Measurements from ENCODE around the gene SCAMP3.
"Not testable (repeated sequence)": the region's sequence is repeated elsewhere in the genome, so short reads cannot be mapped to it uniquely, and the experiment has no call there.

The SCAMP3 gene

DNA sequence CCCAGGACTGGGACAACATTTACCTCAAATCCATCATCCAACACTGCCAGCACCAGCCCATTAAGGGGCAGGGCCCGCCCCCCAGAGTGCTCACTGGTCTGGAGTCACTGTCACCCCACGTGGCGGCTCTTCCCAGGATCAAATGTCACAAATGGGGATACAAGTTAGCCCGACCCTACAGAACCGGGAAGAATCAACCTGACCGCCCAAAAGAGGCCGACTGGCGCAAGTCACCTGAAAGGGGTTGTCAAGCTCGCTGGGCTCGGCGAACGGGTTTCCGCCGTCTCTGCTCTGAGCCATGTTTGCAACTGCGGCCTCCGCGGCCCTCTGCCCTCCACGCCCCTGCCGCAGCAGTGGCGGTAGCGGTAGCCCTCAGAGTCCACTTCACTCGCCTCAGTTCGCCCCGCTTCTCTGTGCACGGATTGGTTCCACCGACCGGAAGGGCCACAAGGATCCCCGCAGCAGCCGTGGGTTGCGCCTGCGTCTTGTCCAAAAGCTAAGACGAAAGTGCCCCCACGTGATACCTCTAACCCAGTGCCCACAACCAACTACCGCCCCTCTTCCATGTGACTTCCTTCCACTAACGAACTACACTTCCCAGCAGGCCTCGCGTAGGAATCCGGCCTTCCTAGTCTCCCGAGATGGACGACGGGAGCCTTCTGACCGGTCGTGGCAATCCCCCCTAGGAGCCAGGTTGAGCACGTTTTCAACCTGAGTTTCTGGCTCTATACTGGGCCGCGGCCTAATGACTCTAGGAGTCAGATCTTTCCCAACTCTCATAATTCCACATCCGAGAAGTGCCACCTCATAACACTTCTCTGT lies at the start of gene SCAMP3:
TSS of gene SCAMP3 (minus strand) at position 509 of the 822 bp plus-strand sequence. CDS start at position 300, 209 bp downstream.
- DNase-seq, result peak; percentile 76

DNA sequence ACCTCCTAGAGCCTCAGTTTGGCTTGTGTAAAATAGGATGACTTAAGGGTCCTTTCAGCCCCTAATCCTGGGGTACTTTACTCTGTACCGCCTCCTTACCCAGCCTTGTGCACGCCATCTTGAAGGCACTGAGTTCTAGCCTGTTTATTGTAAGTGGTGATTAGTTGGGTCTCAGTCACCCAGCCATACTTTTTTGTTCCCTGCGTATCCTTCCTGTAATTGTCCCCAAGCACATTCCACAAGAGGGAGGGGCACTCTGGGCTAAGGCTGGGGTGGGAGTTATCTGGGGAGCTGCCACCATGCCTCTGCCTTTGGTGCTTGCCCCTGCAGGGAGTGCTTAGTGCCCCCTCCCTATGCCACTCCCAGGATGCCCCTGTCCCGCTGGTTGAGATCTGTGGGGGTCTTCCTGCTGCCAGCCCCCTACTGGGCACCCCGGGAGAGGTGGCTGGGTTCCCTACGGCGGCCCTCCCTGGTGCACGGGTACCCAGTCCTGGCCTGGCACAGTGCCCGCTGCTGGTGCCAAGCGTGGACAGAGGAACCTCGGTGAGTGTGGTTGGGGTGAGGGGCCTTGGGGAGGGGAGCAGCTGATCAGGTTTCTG lies 47.4 kb upstream of the SCAMP3 start:
- no peak for DNase-seq

DNA sequence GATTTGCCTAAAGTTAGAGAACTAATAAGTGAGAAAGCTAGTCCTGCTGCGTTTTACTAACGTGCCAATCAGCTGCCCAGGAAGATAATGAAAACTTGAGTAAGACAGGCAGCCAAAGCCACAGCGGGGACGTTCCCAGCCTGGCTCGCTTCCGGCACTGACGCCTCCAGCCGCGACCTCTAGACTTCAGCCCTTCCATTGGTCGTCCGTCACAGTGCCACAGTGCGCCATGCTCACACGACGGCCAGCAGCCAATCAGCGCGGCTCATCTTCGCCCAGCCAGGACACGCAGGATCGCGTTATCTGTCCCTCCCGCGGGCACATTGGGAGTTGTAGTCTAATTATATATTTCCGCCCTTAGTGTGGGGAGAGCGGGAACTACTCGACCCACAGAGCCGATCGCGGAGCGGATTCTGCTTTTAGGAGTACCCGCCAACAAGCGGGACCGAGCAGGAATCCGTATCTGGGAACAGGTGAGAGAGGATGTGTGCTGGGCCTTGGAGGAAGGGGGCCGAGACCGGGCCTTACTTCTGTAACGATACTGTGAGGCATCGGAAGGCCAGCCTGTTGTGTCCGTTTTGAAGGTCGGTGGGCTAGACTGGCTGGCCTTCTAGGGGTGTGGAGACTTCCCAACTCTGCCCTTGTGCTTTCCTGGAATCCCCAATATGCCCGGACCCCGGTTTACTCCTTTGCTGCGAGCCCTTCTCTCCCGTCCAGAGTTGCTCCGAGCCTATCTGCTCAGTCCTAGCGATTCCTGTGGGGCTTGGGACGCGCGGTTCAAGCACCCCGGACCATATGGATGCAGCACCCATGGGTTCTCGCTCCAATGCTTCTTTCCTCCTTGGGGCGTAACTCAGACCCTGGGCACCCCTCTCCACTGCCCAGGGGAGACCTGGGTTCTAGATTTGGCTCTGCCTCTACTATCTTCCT lies 46.6 kb upstream of the SCAMP3 start, which contains the start of gene FDPS:
TSS of gene FDPS (plus strand) at position 374 of the 930 bp plus-strand sequence. CDS start 924 bp downstream, outside the sequence.
- peak; percentile 96 for DNase-seq

DNA sequence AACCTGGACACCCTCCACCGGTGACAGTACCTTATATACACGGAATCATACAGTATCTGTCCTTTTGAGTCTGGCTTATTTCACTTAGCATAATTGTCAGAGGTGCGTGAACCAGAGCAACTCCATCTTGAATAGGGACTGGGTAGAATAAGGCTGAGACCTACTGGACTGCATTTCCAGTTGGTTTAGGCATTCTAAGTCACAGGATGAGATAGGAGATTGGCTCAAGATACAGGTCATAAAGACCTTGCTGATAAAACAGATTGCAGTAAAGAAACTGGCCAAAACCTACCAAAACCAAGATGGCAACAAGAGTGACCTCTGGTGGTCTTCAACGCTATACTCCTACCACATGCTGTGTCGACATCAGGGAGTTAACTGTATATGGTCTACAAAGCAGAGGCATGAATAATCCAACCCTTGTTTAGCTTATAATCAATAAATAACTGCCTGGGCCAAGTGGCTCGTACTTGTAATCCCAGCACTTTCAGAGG lies 45.1 kb upstream of the SCAMP3 start:
- no peak for DNase-seq

DNA sequence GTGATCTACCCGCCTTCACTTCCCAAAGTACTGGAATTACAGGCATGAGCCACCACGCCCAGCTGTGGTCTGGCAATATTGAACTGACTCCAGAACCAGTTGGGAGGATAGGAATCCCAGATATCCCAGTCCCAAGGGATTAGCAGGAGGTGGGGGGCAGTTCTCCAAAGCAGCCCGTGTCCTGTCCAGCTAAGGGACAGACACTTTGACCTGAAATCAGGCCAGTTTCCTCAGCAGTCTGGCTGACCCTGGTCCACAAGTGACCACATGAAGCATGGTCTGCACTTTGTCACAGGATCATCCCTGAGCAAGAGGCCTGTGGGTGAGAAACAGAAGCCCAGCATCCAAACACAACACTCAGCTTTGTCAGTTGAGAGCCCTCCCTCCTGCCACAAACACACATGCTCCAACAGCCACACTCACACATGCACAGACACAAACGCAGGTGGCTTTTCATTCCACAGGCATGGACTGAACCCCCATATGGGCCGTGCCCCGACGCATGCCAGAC lies 43.8 kb upstream of the SCAMP3 start:
- DNase-seq, result no peak

DNA sequence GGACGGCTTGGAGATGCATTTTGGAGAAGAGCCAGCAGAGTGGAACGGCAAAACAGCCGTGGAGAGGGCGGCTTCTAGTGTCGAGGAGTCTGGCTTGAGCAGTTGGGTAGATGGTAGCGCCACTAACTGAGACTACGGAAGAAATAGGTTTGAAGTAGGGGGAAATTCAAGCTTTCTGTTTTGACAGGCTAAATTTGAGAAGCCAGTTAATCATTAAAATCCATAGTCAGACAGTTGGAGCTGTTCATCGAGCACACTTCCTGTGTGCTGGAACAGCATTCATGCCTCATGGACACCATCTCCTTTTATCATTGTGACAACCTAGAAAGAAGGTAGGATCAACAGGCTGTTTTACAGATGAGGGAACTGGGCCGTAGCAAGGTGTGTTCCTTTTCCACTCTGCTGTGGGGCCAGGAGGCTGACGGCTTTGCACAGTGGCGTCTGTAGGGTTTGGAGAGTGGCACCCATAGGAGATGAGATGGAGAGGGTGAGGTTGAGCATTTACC lies 42.5 kb upstream of the SCAMP3 start:
- no peak for DNase-seq

DNA sequence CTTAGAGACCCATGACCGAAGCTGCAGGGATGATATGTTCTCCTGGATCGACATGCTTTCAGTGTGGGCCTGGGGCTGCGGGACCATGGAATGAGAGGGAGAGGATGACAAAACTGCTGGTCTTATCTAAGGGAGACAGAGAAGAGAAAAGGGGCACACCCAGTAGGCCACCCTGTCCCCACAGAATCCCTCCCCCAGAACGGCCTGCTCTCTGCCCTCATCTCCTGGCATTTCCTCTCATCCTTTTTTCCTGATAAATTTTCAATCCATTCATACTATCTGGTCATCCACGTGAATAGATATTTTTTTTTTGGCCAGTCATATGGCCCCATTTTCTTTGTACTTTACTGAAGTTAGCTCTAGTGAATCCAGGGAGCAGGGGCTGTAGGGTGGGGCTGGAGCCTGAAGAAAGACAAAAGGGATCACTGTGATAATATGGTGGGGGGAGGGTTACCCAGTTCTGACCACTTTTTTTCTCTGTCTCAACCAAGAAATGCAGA lies 39.2 kb upstream of the SCAMP3 start, which contains the start of gene PKLR:
TSS of gene PKLR (minus strand) at position 97 of the 500 bp plus-strand sequence. CDS start at position 54, 43 bp downstream.
- DNase-seq, result no peak

DNA sequence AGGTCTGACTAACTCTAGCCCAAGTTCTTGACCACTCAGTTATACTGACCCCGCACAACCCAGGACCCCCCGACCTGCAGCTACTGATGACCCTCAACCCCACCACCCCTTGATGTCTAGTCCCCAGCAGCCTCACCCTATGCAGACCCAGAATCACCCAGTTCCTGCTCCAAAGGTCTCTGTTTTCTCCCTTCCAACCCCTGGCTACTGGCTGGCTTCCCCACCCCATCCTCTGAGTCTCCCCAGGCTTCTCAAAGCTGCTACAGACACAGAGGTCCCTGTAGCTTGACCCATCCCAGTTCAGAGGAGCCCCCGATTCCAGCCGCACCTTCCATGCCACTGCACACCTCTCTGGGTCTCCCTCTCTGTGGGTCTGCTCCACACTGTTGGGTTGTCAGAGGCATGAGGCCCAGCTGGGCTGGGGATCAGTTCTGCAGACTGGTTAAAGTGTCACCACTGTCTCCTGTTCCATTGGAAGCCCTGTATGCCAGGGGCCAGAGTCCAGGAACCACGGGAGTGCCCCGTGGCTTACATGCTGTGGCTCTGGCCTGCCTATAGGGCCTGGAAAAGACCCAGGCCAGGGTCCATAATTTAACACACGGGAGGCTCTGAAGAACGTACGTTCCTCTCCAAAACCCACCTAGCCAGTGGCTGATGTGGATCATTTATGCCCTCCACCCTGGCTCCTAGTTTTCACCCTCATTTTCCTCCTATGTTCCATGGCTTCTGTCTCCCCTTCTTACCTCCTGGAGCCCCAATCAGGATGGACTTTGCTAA lies 38.6 kb upstream of the SCAMP3 start:
- DNase-seq, result no peak

DNA sequence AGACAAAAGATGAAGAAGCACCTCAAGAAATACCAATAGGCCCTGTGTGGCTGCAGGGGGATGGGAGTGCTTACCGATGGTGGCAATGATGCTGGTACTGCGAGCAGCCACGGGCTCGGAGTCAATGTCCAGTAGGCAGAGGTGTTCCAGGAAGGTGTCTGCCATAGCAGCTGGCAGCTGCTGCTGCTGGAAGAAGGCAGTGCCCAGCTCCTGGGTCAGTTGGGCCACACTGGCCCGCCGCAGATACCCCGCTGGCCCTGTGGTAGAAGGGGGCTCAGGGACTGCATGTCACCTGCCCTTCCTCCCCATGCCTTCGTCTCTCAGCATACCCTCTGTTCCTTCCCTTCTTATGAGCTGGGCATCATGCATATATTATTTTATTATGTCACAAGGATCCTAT lies 37.9 kb upstream of the SCAMP3 start:
- DNase-seq, result no peak

DNA sequence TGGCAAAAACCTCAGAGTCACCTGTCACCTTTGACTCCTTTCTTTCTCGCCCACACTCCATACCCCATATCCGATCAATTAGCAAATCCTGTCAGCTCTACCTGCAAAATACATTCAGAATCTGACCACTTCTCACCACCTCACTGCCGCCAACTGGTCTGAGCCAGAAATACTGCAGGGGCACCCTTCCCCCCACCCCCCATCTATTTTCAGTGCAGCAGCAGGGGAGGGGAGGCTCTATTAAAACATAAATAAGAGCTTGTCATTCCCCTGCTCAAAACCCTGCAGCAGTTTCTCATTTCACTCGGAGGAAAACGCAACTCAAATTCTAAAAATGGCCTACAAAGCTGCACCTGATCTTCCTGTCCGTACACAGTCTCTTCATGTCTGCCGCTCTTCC lies 35.2 kb upstream of the SCAMP3 start:
- DNase-seq, result no peak

DNA sequence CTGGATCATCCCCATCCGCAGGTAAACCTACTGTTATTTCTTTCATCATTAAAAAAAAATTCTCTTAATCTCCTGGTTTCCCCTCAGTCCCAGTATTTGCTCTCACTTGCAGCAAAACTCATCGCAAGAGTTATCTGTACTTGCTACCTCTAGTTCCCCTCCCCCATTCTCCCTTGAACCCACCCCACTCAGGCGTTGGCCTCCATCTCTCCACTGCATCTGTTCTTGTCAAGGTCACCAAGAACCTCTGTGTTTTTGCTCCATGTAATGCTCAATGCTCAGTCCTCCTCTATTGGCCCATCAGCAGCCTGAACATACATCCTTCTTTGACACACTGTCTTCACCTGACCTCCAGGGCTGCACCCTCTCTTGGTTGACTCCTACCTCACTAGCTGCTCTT lies 34.5 kb upstream of the SCAMP3 start:
- no peak for DNase-seq

DNA sequence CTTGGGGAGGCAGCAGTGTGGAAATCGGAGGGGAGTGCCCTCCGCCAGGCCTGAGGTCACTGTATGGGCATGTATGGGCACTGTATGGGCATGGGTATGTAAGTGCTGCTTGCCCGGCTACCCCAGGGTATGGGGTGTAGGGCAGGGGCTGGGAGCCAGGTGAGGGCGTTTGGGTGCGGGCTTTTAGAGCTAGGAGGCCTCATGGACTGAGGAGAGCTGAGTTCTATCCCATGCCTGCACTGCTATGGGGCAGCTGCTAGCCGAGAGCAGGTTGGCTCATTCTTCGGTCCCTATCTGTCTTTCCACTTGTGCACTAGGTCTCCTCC lies 33.7 kb upstream of the SCAMP3 start:
- DNase-seq, result no peak

DNA sequence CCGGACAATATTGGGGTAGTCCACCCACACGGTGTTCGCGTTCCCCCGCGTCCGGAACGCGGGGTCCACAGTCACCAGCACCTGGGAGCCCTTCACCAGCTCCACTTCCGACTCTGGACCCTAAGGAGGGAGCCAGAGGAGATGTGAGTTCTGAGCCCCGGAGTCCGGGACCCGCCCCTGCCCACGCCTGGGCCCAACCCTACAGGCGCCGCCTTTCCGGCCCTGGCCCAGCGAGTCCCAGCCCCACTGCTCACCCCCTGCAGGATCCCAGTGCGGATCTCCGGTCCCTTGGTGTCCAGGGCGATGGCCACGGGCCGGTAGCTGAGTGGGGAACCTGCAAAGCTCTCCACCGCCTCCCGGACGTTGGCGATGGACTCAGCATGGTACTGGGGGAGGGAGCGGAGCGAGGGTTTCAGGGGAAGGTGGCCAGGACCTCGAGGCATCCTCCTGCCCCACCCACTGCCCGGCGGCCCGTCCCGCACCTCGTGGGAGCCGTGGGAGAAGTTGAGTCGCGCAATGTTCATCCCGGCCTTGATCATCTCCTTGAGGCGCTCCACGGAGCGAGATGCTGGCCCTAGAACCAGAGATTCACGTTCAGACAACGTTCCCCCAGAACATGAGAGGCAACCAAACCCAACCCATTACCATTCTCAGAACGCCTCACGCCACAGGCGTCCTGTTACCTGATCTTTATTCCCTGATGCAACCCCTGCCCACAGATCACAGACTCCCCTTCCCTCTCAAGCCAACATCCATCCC lies 33.2 kb upstream of the SCAMP3 start:
- DNase-seq, result no peak

DNA sequence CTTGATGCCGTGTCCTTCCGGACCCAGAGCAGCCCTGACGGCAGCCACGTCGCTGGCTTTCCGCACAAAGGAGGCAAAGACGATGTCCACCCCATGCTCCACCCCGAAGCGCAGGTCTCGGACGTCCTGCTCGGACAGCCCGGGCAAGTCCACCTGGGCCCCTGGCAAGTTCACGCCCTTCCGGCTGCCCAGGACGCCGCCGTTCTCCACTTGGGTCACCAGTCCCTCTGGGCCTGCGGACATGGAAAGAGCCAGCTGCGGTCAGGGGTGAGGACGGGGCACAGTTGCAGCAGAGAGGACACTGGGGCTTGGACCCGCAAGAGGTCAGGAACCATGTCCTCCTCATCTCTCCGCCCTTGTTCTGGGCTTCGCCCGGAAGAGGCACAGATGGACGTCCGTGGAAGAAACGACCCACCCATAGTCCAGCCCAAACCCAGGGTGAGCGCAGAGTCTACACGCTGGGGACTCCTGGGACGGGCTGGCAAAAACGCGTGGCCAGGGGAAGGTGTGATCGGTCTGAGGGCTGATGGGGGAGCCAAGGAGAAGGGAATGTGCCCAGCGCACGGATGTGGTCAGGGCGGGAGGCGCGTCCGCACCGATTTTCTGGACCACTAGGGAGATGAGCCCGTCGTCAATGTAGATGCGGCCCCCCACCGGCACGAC lies 32.5 kb upstream of the SCAMP3 start:
- DNase-seq, result no peak

DNA sequence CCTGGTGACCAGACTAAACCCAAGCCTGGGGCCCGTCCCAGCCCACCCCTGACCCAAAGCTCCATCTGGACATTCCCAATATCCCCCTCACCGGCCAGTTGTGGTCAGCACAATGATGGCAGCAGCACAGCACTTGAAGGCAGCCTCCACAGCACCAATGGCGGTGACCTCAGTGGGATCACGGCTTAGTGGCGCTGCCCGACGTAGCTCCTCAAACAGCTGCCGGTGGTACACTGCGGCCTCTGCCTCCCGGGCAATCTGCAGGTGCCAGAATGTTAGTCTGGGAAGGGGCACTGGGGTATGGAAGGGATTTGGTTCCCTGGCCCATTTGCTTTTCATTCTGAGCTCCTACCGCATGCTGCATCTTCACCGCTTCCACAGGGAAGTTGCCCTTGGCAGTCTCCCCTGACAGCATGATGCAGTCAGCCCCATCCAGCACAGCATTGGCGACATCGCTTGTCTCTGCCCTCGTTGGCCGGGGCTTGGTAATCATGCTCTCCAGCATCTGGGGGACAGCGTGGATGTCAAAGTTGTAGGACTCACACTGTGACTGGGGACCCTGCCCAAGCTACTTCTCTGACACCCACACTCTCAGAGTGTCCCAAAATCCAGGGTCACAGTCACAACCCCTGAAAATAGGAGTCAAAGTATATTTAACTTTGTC lies 31.1 kb upstream of the SCAMP3 start:
- no peak for DNase-seq

DNA sequence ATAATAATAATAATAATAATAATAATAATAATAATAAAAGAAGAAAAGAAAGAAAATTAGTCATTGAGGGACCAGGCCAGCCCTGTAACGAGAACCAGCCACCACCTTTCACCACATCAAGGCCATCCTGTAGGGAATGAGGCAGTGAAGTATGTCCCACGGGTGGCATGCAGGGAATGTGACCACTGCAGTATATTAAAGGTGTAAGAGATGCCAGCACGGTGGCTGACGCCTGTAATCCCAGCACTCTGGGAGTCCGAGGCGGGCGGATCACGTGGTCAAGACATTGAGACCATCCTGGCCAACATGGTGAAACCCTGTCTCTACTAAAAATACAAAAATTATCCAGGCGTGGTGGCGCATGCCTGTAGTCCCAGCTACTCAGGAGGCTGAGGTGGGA lies 28.8 kb upstream of the SCAMP3 start:
- not testable (repeated sequence) for DNase-seq

DNA sequence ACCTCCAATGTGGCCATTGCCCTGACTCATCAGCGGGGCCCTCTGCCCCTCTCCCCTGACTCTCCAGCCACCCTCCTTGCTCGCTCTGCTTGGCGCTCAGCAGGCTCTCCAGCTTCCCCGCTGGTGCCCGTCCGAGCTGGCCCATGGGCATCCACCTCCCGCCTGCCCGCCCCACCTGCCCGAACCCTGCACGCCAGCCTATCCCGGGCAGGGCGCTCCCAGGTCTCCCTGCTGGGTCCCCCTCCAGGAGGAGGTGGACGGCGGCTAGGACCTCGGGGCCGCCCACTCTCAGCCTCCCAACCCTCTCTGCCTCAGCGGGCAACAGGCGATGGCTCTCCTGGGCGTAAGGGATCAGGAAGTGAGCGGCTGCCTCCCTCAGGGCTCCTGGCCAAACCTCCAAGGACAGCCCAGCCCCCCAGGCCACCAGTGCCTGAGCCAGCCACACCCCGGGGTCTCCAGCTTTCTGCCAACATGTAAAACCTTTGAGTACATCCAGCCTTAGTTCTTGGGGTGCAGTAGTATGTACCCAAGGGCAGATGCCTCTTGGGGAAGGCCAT lies 25.9 kb upstream of the SCAMP3 start:
- DNase-seq, result no peak

DNA sequence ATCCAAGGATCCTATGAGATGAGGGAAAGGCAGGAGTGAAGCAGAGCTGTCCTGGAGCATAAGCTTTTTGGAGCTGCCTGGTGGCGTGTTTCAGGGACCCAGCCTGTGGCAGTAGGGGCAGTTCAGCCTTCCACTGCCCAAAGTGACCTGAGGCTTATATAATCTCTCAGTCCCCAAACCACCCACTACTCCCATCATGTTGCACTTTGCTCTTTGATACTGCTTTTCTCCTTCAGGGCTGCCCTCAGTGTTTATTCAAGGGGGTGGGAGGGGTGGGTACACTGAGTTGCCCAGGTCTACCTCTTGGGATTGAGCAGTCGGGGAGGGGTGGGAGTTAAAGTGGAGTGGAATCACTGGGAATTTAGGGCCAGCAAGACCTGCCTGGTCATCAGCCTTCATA lies 24.4 kb upstream of the SCAMP3 start:
- DNase-seq, result no peak

DNA sequence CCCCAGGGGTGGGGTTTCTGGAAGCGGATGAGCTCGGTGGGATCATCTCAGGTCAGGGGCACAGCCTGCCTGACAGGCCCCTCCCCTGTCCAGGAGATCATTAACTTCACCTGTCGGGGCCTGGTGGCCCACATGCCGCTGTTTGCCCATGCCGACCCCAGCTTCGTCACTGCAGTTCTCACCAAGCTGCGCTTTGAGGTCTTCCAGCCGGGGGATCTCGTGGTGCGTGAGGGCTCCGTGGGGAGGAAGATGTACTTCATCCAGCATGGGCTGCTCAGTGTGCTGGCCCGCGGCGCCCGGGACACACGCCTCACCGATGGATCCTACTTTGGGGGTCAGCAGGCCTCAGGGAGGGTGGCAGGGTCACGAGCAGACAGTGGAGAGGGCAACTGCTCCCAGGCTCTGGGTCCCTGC lies 23.5 kb upstream of the SCAMP3 start:
- DNase-seq, result no peak

Data from activated CD4-positive, alpha-beta T cell treated with anti-CD3 and anti-CD28 coated beads, Interleukin-2, amount 50 U/mL, for 1 hour (primary cell).